T-helper 9 cell (primary cell): ENCODE measurements around the gene EZH1.
"Not testable (repeated sequence)": the region's sequence is repeated elsewhere in the genome, so short reads cannot be mapped to it uniquely, and the experiment has no call there.

Experiments
- DNase-seq: peaks from one replicate; pipeline ENCODE4 v3.0.0-alpha.2; 2020

Gene EZH1

DNA sequence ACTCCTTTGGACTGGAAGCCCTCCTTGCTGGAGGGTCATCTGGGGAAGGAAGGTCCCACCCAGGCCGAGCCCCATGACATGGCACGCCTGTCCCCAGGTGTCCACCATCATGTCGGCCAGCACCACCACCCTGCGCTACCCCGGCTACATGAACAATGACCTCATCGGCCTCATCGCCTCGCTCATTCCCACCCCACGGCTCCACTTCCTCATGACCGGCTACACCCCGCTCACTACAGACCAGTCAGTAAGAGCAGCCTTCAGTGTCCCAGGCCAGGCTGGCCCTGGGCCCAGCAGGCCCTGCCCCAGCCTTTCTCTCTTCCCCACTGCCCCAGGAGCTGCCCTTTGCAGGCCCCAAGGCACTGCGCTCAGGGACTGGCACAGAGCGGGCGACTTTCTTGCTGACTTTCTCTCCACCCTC is 79.2 kb downstream of the EZH1 start:
- no peak for DNase-seq

DNA sequence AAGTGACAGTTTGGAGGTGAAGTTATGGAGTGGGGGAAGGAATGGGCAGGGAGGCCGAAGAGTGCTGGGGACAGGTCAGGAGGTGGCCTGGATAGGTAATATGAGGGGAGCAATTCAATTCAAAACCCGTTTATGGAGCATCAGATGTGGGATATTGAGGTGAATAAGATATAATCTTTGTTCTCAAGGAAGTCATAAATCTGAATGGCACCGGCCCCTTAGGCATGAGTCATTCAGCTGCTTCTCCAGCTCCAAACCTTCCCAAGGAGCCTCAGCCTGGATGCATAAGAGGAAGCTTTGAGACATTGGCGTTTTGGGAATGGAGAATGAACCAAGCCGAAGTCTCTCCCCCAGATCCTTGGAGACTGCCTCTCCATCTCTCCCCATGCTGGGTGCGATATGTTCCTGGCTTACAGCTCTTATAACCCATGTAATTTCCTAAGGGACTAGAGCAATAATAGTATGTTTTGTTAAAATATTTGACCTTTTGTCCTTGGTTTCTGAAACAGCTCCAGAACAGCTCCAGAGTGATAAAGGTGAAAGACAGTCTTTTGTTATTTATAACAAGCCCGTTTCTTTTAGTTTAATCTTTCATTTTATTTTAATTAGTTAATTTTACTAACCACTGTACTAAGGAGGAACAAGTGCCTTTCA is 84.0 kb downstream of the EZH1 start:
- no peak for DNase-seq

- DNase-seq = not testable (repeated sequence)
These were observed 84.9 kb downstream of the EZH1 start for GRCh38 chr17:42659932-42660274.

DNA sequence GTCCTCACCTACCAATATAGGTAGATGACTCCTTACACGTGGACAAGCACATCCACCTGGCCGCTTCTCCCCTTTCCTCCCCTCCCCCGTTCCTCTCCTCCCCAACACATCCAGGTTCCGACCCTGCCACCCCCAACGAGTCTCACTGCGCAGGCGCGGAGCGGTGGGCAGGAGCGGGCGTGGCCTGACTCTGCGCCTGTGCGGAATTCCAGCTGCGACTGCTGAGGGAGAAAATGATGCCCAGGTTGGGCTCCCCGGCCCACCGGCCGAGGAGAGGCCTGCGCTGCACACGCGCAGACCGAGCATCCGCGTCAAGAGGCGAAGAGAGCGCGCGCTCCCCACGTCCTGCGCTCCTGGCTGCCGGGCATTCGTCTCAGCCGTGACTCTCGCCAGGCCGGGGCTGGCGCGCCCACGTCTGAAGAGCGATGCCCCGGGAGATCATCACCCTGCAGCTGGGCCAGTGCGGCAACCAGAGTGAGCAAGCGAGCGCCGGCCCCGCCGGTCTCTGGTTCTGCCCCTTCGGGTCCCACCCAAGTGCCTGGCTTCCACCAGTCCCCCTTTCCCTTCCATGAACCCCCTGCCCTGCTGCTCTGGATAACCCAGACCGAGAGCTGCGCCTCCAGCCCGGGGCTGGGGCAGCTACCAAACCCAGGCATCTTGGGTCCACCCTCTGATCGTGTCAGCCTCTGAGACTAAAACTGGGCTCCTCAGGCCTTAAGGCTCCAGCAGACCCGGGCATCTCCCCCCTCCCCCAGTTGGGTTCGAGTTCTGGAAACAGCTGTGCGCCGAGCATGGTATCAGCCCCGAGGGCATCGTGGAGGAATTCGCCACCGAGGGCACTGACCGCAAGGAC is 85.5 kb downstream of the EZH1 start, which contains the start of gene TUBG2:
Gene TUBG2 (plus strand): TSS at position 206 of the 853 bp plus-strand sequence. CDS start 220 bp downstream, at position 426.
- peak; percentile 54 for DNase-seq

GRCh38 chr17:42657824-42658588 is 86.8 kb downstream of the EZH1 start:
- no peak for DNase-seq

DNA sequence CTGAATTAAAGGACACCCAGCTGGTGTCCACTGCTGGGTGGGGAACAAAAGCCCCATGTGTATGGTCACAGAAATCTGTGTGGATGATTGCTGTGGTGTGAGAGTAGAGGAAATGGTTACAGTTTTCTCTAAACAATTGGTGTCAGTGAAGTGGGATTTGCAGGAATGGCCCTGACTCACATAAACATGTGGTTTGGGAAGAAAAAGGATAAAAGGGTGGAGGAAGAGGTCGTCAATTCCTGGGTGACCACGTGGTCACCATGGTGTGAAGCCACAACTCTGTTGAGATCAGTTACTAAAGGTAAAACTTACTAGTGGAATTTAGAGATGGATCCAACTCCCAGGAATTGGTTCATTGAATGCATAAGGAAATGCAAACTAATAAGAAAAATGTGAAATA is 89.3 kb downstream of the EZH1 start:
- no peak for DNase-seq

GRCh38 chr17:42653179-42654124 is 91.4 kb downstream of the EZH1 start:
- no peak for DNase-seq

- DNase-seq = no peak
These were observed 93.4 kb downstream of the EZH1 start for GRCh38 chr17:42651392-42651791.
